AG04450 (cell line): ENCODE results near the gene EHMT2. TPM values are rescaled to one million over a fixed set of nuclear protein-coding genes. Genes with fewer than 3 reads are reported as not detected.
"Not testable (repeated sequence)": the region's sequence is repeated elsewhere in the genome, so short reads cannot be mapped to it uniquely, and the experiment has no call there.

Experiments
- CTCF ChIA-PET: fragments of 300-600, 350-600 bp; formaldehyde crosslinking; extraction: SDS; loops from one replicate; lab custom pipeline; 2022; ENCODE audit warnings: antibody characterized with exemption, inconsistent platforms; lab: Charles Lee
- POLR2A ChIA-PET: fragments of 350-600 bp; formaldehyde crosslinking; extraction: SDS; loops from one replicate; lab custom pipeline; 2021; ENCODE audit warnings: antibody characterized with exemption, inconsistent platforms; lab: Yijun Ruan, JAX
- DNase-seq: peaks from one replicate; pipeline ENCODE4 v3.0.0-alpha.2; 2011; ENCODE audit warnings: low read depth, low spot score
- H3K27ac ChIP-seq: one replicate; pipeline ENCODE4 v1.5.1; 2012; ENCODE audit warnings: low read depth, low read length, control low read depth
- H3K27me3 ChIP-seq: one replicate; pipeline ENCODE4 v1.6.0; 2012; ENCODE audit warnings: low read length; ENCODE audit not compliant: control insufficient read depth, insufficient read depth
- H3K4me3 ChIP-seq: 2 replicates; pipeline ENCODE4 v1.5.1; 2011; ENCODE audit warnings: mild to moderate bottlenecking, low read depth, low read length, control low read depth
- H3K9me3 ChIP-seq: 2 replicates; pipeline ENCODE4 v1.5.1; 2012; ENCODE audit warnings: low read length; ENCODE audit not compliant: control insufficient read depth, insufficient read depth
- polyA plus RNA-seq: library from polyadenylated mRNA; depleted of rRNA; stranded (reverse); fragments of >200 nt; gene quantifications from 2 replicates; pipeline ENCODE4 v1.2.3, GENCODE V29; 2011
- TF ChIP-seq, protein P1 (sequence below): IDR thresholded peaks from 2 replicates; pipeline ENCODE4 v1.5.1; 2011; ENCODE audit warnings: low read depth, low read length, control low read depth, inconsistent platforms

Gene EHMT2
- polyA plus RNA-seq, 1 experiment = 23.8 TPM

DNA sequence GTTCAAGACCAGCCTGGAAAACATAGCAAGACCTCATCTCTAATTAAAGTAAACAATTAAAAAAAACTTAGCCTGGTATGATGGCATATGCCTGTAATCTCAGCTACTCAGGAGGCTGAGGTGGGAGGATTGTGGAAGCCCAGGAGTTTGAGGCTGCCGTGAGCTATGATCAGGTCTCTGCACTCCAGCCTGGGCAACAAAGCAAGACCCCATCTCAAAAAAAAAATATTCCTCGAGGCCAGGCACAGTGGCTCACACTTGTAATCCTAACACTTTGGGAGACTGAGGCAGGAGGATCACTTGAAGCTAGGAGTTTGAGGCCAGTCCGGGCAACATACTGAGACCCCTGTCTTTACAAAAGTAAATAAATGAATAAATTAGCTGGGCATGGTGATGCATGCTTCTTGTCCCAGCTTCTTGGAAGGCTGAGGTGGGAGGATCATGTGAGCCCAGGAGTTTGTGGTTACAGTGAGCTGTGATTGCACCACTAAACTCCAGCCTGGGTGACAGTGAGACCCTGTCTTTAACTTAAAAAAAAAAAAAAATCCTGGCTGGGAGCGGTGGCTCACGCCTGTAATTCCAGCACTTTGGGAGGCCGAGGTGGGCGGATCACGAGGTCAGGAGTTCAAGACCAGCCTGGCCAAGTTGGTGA is 20.7 kb upstream of the EHMT2 start:
- Histone ChIP-seq H3K9me3 (no peaks in the 10 kb centered on the region), H3K27me3 (no peaks in the 10 kb centered on the region), H3K27ac (no peak overlapping the region), H3K4me3 (no peak overlapping the region)
- no peak for DNase-seq
- CTCF ChIA-PET = interaction anchor here (0.7 to 1.3 kb wide), 2 partner anchors 17 to 34 kb away, joined by 3 to 6 read pairs; no protein-coding TSS in a partner anchor
- TF ChIP-seq, protein P1, sequence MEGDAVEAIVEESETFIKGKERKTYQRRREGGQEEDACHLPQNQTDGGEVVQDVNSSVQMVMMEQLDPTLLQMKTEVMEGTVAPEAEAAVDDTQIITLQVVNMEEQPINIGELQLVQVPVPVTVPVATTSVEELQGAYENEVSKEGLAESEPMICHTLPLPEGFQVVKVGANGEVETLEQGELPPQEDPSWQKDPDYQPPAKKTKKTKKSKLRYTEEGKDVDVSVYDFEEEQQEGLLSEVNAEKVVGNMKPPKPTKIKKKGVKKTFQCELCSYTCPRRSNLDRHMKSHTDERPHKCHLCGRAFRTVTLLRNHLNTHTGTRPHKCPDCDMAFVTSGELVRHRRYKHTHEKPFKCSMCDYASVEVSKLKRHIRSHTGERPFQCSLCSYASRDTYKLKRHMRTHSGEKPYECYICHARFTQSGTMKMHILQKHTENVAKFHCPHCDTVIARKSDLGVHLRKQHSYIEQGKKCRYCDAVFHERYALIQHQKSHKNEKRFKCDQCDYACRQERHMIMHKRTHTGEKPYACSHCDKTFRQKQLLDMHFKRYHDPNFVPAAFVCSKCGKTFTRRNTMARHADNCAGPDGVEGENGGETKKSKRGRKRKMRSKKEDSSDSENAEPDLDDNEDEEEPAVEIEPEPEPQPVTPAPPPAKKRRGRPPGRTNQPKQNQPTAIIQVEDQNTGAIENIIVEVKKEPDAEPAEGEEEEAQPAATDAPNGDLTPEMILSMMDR = no peak
- POLR2A ChIA-PET = no interaction called here

DNA sequence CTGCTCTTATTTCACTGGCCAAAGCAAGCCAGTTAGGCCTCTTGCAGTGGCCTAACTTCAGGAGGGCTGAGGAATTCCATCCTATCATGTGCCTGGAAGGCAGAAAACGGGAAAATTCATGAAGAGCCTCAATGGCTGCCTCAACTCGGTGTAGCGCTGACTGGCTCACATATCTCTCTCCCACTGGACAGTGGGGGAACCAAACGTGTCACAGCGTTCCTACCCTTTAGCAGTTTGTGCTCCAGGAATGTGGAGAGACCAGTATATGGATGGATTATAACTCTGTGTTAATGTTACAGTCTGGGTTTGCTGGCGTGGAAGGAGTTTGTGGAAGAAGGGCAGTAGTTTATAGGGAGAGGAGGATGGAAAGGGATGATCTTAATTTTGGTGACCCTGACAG is 18.3 kb upstream of the EHMT2 start:
- ChIA-PET POLR2A (no interaction called here), CTCF (no interaction called here)
- Histone ChIP-seq H3K27me3 (no peaks in the 10 kb centered on the region), H3K4me3 (no peak overlapping the region), H3K9me3 (no peaks in the 10 kb centered on the region), H3K27ac (no peak overlapping the region)
- TF ChIP-seq, protein P1 = no peak
- no peak for DNase-seq

GRCh38 chr6:31915351-31915750 is 17.9 kb upstream of the EHMT2 start:
- no peak for DNase-seq
- TF ChIP-seq, protein P1 = no peak
- POLR2A ChIA-PET = no interaction called here
- Histone ChIP-seq H3K27me3 (no peaks in the 10 kb centered on the region), H3K9me3 (no peaks in the 10 kb centered on the region), H3K27ac (no peak overlapping the region), H3K4me3 (no peak overlapping the region)
- CTCF ChIA-PET = no interaction called here

GRCh38 chr6:31911826-31912585 is 14.5 kb upstream of the EHMT2 start:
- TF ChIP-seq, protein P1 = no peak
- DNase-seq = no peak
- Histone ChIP-seq H3K27ac (no peak overlapping the region), H3K27me3 (no peaks in the 10 kb centered on the region), H3K4me3 (no peak overlapping the region), H3K9me3 (no peaks in the 10 kb centered on the region)
- POLR2A ChIA-PET = interaction anchor here (0.6 to 1.2 kb wide), 4 partner anchors 9 to 265 kb away, joined by 3 to 8 read pairs (median 3); no protein-coding TSS in a partner anchor
- CTCF ChIA-PET = interaction anchor here (1.4 kb wide), 1 partner anchor 40 kb away, joined by 3 read pairs; no protein-coding TSS in a partner anchor

DNA sequence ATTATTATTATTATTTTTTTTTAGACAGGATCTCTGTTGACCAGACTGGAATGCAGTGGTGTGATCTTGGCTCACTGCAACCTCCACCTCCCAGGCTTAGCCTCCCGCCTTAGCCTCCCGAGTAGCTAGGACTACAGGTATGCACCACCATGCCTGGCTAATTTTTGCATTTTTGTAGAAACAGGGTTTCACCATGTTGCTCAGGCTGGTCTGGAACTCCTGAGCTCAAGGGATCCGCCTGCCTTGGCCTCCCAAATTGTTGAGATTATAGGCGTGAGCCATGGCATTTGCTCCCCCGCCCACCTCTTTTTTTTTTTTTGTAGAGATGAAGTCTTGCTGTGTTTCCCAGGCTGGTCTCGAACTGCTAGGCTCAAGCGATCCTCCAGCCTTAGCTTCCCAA is 11.8 kb upstream of the EHMT2 start:
- H3K4me3 ChIP-seq, H3K9me3 ChIP-seq, H3K27me3 ChIP-seq, DNase-seq: not testable (repeated sequence)
- ChIA-PET CTCF (interaction anchor here (0.6 to 3.3 kb wide), 2 partner anchors 43 to 348 kb away, joined by 3 to 15 read pairs; no protein-coding TSS in a partner anchor), POLR2A (interaction anchor here (0.6 to 1.0 kb wide), 3 partner anchors 42 to 62 kb away, joined by 3 to 4 read pairs (median 3); partner anchors contain the start of genes DXO, NELFE and SKIC2)
- peak overlapping the region; percentile 39 for H3K27ac ChIP-seq
